Esophagus muscularis mucosa (tissue), 4 donors: ENCODE results near the gene ADAMTS1.

Experiments used
- CTCF ChIP-seq, 3 experiments: fragments of 200-600 bp in 2 of 3; fragments of 450-650 bp in 1 of 3; sonication (generic) in 2 of 3; IDR thresholded peaks; one replicate each; pipeline ENCODE4 v1.5.1; 2017 to 2019; ENCODE audit warnings: antibody characterized with exemption in 3 of 3, mild to moderate bottlenecking in 2 of 3, moderate library complexity in 1 of 3
- EP300 ChIP-seq: sonication (generic); formaldehyde crosslinking; IDR thresholded peaks from one replicate; pipeline ENCODE4 v1.6.1; 2017; ENCODE audit warnings: antibody characterized with exemption
- POLR2AphosphoS5 ChIP-seq, 2 donors: sonication (generic); formaldehyde crosslinking; IDR thresholded peaks; one replicate each; pipeline ENCODE4 v1.6.1; 2017; ENCODE audit warnings: antibody characterized with exemption in 2 of 2

DNA sequence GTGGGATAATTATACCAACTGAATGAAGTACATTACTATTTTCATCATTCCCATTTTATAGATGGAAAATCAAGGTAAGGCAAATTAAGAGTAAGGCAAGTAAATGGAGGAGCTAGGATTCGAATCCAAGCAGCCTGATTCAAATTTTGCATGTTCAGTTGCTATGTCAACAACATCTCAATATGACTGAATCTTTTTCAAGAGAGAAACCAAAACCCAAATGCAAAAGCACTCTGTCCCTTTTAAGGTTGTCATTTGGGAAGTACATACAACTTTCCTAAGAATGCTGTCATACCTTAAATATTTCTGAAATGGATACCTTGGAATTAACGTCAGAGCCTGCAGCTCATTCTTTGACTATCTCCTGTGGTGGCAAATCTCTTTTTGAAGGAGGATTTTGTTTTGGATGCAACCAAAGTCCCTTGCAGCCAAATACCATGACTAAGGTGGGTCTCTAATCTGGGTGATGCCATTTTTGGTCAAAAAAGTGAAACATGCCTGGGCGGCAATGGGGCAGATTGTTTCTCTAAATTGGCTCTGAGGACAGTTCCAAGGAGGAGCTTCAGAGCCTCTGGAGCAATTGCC is 25.4 kb downstream of the ADAMTS1 start:
- no peak for TF ChIP-seq EP300
- TF ChIP-seq CTCF (IDR thresholded peaks at IDR 0.05), result no peak
- TF ChIP-seq POLR2AphosphoS5 (IDR thresholded peaks at IDR 0.05), result no peak
